CD4-positive, alpha-beta T cell treated with Interleukin-21 for 1 hour (primary cell): ENCODE results near the gene SRD5A3.
"Not testable (repeated sequence)": the region's sequence is repeated elsewhere in the genome, so short reads cannot be mapped to it uniquely, and the experiment has no call there.

Experiments
- DNase-seq: peaks from one replicate; pipeline ENCODE4 v3.0.0-alpha.2; 2020

SRD5A3 gene

DNA sequence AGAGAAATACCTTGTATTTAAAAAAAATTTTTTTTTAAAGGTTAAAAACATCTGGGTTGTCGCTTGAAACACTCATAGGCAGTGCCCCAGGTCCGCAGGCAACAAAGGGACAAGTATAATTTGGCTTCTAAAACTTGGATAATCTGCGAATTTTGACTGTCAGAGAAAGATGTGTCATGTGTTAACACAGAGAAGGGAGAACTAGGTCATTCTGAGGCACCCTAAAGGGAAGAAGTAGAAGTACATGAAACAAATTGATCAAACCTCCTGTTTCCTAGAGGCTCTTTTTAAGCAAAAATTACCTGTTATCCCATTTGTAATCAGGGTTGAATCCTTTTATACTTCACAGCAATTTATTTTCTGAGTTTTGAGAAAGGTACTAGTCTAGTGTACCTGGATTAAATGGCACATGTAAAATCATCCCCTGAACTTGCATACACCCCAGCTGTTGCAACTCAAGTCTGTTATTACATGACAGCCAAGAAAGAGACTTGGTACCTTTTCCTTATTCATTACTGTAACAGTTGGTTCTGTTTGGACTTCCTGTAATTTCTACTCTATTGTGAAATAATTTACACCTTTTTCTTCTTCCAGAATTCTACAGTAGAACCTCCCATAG, 1.7 kb downstream of the SRD5A3 start:
- no peak for DNase-seq

DNA sequence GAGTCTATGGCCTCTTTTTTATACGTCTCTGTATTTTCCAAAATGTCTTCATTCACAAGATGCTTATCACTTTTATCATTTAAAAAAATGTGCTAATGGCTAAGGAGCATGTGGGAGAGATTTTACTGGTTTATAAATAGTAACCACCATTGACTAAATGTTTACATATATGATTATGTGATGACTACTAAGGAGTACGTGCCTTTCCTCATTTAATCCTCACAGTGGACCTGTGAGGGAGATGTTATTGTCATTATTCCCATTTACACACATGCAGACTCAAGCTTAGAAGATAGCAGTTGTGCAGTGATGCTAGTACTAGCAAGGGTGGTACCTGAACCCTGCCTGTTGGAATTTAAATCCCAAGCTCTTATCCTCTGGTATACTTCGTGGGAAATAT, 2.4 kb downstream of the SRD5A3 start:
- DNase-seq: no peak

DNA sequence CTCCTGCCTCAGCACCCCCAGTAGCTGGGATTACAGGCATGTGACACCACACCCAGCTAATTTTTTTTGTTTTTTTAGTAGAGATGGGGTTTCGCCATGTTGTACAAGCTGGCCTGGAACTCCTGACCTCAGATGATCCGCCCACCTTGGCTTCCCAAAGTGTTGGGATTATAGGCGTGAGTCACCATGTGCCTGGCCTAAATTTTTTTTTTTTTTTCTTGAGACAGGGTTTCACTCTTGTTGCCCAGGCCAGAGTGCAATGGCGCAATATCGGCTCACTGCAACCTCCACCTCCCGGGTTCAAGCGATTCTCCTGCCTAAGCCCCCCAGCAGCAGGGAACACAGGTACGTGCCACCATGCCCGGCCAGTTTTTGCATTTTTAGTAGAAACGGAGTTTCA, 4.8 kb downstream of the SRD5A3 start:
- not testable (repeated sequence) for DNase-seq

DNA sequence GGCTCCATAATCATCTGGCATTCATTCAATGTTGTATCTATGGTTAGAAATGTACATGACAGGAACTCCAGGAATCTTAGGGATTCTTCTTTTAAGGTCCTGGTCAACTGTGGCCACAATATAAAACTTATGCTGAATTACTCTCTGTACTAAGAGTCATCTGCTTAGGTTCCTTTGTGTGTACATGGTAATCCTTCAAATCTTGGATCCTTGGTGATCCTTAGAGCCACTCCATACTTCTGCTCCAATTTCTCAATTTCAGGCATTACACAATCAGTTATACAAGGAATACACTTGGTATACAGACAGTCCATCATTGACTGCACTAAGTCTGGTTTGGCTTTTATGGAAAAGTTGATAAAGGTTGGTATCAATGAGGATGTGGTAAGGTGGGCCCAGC, 5.8 kb downstream of the SRD5A3 start:
- DNase-seq: no peak

DNA sequence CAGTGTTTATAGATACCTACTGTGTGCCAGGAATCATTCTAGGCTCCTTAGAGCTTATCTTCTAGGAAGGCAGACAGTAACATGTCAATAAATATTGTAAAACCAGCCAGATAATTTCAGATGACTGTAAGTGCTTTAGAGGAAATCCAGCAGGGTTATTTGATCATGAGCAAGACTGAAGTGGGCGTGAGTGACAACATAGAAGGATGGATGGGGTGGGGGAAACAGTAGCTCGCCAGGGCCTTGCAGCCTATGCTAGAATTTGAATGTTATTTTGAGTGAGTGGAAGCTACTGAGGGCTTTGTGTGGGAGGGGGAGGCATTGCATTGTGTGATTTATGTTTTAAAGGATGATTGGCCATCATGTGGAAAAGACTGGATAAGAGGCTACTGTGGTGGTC, 6.7 kb downstream of the SRD5A3 start:
- DNase-seq: no peak

DNA sequence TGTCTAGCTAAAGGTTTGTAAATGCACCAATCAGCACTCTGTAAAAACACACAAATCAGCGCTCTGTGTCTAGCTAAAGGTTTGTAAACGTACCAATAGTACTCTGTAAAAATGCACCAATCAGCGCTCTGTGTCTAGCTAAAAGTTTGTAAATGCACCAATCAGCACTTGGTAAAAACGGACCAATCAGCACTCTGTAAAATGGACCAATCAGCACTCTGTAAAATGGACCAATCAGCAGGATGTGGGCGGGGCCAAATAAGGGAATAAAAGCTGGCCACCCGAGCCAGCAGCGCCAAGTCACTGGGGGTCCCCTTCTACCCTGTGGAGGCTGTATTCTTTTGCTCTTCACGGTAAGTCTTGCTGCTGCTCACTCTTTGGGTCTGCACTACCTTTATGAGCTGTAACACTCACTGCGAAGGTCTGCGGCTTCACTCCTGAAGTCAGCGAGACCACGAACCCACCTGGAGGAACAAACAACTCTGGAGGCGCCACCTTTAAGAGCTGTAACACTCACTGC, 7.2 kb downstream of the SRD5A3 start:
- not testable (repeated sequence) for DNase-seq

DNA sequence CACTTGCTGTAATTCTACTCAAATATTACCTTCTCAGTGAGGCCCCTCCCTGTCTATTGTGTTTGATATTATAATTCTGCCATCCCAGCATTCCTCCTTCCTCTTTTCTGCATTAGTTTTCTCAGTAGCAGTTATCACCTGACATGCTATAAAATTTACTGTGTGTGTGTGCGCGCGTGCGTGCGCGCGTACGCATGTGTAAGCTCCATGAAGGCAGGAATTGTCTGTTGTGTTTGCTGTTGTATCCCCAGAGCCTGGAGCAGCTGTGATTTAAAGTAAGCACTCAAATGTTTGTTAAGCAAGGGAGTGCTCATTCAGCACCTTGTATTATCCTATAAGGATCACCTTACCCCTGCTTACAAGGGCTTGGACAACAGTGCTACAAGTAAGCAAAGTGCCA, 8.6 kb downstream of the SRD5A3 start:
- no peak for DNase-seq

DNA sequence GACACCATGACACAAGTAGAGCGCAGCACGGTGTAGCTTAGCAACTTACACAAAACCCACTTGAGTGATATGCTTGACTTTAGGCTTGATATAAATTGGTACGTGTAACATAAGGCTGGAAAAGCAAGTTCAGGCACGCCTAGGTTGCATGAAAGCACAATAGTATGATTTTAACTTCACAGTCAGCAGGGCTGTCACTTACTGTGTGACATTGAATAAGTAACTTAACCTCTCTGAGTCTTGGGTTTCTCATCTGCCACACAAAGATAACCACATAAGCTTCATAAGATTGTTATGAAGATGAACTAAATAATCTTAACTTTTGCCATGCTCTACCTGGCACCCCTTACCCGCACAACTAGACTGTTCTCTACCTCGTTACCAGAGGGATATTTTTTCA, 9.5 kb downstream of the SRD5A3 start:
- no peak for DNase-seq

DNA sequence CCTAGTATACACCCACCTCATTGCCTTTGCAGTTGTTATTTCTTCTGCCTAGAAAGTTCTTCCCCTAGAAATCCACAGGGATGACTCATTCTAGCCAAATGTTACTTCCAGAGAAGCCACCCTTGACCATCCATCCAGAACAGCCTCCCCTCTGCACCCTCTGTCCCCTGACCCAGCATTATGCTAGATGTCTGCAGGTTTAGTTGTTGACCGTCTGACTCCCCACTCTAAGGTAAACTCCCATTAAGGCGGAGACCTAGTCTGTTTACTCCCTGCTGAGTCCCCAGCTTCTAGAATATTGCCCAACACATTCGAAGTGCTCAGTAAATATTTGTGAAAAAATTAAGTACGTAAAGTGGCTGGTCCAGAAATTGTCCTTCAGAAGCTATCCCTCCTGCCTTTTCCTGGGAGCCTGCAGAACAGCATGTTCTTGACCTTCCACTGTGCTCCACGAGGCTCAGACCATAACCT, 11.0 kb downstream of the SRD5A3 start:
- no peak for DNase-seq

DNA sequence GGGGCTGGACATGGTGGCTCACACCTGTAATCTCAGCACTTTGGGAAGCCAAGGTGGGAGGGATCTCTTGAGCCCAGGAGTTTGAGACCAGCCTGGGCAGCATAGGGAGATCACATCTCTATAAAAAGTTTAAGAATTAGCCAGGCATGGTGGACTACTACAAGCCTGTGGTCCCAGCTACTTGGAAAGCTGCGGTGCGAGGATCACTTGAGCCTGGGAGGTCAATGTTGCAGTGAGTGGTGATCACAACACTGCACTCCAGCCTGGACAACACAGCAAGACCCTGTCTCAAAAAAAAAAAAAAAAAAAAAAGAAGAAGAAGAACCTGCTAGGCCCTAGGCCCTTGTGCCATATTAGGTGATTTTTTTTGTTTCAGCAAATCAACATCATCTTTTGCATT, 12.2 kb downstream of the SRD5A3 start:
- DNase-seq: no peak

DNA sequence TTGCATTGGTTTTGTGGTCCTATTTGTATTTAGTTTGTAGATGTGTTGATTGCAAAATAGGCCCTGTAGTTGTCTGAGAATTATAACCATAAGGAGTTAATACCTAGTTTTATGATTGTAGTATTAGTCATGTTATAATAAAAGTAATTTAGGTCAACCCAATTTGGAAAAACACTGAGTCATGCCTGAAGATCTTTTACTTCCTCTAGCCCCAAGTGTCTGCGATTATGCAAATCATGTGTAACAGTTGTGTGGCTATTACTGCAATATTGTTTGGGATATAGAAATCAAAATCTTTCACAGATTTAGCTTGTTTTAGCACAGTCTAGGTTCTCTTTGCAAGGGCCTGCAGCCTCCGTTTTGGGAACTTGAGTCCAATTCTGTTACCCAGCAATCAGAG, 12.6 kb downstream of the SRD5A3 start:
- DNase-seq: no peak

DNA sequence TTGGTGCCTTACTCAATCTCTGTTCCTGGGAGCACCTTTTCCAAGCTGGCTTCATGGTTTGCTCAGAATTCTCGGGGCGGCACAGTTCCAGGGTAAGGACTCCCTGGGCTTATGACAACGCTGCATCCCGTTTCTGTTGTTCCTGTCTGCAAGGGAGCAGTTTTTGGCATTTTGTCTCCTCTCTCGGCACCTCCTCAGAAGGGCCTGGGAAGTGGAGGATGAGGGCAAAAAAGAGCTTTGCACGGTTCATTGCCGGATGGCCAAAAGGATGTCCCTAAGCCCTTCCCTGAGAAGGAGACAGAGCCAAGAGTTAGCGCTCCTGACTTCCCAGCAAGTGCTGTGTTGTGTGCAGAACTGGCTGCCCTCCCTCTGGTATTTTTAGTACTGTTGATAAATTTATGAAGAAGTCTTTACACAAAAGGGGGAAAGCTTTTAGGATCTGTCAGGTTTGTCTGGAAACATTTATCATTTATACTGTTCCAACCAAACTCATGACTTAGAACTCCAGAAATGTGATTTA, 13.4 kb downstream of the SRD5A3 start:
- no peak for DNase-seq

DNA sequence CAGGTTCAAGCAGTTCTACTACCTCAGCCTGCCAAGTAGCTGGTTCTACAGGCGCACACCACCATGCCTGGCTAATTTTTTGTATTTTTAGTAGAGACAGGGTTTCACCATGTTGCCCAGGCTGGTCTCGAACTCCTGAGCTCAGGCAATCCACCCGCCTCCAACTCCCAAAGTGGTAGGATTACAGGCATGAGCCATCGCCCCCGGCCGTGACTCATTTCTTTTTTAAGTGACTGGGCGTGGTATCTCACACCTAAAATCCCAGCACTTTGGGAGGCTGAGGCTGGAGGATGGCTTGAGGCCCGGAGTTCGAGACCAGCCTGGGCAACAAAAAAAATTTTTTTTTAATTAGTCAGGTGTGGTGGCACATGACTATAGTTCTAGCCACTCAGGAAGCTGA, 16.9 kb downstream of the SRD5A3 start:
- DNase-seq: not testable (repeated sequence)

DNA sequence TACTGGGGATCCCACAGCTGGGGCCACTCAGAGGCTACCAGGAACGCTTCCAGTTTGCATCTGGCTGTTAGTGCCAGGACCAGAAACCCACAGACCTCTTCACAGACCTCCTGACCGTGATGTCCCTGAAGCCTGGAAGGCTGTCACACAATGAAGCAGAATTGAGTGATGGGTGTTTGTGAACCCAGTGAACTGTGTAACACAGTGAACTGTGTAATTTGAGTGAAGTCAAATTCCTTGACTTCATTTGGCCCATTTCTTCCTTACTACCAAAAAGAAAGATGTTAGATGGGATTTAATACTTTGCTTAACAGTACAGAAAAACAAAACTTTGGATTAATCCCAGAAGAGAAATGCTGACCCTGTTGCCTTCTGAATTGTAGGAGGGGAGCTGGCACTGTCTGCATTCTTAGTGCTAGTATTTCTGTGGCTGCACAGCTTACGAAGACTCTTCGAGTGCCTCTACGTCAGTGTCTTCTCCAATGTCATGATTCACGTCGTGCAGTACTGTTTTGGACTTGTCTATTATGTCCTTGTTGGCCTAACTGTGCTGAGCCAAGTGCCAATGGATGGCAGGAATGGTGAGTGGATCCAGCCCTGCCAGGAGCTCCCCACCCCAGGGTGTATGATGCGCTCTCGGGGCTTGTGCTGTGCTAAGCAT, 17.8 kb downstream of the SRD5A3 start:
- DNase-seq: no peak

DNA sequence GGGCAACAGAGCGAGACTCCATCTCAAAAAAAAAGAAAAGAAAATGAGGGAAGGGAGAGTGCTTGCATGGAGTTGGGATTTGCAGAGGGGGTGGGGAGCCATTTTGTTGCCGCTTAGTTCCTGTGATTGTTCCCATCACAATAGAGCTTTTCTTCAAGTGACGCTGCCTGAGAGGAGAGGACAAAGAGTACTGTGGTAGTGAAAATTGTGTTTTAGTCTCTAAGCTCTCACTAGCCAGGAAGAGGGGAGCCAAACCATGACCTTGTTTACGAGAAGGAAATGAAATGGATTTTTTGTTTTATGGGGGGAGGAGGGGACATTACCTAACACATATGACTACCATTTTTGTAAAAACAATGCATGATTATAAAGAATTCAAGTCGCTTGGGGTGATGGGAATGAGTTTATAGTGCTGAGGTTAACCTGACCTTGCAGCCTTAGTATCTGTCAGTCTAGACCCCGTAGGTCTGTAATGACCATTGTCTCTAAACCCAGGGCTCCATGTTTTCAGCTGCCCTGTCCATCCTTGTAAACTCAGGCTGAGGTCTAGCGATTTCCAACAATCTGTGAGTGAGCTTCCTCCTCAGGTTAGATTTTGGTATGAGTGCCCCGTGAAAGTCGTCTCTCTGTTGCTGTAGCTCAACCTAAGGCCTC, 18.8 kb downstream of the SRD5A3 start:
- DNase-seq: no peak

DNA sequence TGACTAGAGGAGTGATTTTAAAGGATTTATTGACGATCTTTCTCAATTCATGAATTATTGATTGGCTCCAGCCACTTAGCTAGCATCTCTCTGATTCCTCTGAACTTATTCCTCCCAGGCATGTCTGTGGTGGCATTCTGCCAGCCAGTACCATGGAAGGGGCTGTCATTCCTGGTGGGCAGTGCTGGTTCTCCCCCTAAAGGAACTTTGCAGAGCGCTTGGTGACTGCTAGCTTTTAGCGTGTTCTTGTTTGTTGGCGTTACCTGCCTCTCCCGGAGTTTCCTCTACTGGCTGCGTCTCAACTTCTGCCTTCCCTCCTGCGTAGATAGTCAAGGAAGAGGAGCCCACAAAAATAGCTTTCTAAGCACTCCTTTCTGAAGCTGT, 19.3 kb downstream of the SRD5A3 start:
- DNase-seq: no peak

DNA sequence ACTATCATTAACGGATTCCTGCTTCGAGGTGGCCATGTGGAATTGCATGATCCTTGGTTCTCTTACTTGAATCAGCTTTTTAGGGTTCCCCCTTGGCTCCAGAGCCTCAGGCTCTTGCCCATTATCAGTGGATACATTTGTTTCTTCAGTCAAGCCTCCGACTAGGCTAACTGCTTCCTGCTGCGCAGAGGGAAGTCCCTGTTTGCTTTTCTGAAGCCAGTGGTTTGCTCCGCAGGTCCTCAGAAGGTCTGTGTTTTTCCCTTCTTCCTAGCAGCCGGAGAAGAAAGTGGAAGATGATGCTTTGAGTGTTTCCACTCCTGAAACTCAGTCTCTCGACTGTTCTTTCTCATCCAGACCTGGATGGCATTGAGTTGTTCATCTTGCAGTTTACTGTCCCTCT, 20.6 kb downstream of the SRD5A3 start:
- no peak for DNase-seq

DNA sequence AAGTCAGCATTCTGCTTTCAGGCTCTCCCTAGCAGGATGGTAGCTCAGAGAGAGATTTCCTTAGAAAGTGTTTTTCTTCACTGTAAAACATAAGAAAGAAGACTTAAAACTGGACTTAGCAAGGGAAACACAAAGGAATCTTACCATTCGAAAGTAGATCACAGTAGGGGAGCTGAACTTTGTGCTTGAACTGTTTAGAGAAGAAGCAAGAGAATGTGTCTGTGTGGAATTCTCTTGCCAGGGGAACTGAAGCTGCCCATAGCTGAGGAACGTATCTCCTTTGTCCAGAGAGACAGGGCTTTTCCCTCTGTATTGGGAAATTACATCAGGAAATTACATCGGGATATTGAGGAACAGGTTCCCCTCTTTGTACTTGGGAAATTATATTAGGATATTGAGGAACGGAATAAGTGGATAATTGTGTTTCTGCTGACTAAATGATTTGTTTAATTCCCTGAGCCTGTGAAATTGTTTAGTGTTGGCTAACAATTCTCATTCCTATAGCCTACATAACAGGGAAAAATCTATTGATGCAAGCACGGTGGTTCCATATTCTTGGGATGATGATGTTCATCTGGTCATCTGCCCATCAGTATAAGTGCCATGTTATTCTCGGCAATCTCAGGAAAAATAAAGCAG, 21.2 kb downstream of the SRD5A3 start:
- DNase-seq: no peak

DNA sequence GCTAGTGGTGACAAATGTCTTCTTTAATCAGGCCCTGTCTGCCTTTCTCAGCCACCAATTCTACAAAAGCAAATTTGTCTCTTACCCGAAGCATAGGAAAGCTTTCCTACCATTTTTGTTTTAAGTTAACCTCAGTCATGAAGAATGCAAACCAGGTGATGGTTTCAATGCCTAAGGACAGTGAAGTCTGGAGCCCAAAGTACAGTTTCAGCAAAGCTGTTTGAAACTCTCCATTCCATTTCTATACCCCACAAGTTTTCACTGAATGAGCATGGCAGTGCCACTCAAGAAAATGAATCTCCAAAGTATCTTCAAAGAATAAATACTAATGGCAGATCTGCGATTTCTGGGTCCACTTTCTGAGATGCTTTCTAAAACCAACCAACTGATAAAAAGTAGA, 23.9 kb downstream of the SRD5A3 start:
- no peak for DNase-seq

DNA sequence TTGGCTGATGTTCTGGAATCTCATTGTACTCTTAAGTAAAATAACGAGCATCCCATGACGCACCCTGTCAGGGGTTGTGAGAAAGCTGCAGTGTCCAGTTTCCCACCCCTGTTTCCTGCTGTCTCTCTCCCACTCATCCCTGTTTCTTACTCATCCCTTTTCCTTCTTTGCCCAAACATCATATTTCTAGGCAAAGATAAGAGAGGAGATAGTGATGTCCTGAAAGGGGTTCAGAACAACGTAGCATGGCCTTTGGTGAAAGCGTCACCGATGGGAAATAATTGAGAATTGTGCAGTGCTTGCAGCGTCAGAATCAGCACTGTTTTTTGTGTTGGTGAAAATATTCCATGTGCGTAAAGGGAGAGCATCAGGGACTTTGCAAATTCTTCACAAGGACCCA, 26.2 kb downstream of the SRD5A3 start:
- no peak for DNase-seq

DNA sequence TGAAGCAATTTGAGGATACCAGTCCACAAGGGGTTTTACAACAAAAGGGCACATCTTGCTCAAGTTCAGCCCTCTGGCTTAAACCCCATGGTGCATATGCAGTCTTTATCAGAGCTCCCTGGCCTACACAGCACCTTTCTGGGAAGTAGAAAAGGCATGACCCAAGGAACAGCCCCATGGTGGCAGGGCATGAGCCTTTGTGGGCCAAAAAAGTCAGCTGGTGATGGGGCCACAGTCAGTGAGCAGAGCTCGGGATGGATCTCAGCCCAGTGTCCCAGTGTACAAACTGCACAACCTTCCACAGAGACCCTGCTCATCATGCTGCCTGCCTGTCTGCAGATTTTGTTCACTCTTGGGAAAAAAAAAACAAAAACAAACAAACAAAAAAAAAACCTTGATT, 27.4 kb downstream of the SRD5A3 start:
- no peak for DNase-seq

DNA sequence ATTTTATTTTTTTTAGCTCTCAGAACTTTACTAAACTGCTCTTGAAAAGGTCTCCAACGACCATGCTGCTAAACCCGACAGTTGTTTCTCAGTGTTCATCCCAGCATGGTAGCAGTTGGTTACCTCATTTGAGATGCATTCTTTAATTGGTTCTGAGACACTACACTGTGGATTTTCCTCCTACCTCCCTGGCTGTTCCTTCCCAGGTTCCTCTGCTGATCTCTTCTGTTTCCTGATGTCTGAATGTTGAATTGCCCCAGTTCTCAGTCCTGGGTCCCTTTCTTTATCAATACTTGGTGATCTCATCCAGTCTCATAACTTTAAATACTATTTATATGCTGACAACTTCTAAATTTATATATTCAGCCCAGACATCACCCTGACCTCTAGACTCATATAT, 30.7 kb downstream of the SRD5A3 start:
- no peak for DNase-seq

DNA sequence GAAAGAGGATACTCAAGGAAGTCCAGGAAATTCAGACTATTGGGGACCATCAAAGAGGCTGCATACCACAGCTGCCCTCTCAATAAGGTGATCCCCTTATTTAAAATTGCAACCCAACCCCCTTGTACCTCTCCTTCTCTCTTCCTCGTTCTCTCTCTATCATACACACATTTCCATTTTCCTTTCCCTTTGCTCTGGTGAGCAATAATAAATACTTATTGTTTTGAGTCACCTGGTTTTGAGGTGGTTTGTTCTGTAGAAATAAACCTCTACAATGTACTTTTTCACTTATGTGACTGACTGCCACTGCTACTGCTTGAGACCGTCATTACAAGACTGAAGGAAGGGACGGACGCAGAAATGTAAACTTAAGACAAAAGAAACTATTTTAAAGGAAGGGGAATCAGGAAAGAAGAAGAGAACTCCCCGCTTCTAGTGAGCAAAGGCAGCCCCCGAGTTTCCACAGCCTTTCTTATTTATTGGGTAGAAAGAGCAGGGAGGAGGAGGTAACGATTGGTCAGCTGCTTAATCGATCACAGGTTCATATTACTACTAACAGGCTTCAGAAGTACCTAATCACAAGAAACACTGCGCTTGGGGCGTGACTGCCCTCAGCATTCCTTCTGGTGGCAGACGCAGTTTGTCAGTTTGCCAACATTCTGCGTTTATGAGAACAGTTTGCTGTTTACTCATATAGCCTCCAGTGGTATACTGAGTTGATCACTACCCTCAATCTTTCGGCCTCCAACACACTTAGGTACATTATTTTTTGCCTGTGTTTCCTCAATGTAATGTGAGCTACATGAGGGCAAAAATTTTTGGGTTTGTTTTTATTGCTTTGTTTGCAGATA, 32.8 kb downstream of the SRD5A3 start:
- DNase-seq: no peak
